WTC11 (cell line): ENCODE results near the gene PDIK1L. TPM values are rescaled to one million over a fixed set of nuclear protein-coding genes. Genes with fewer than 3 reads are reported as not detected.
A peak's percentile ranks its signal among the peaks of the same experiment; 100 is the strongest.

Experiments used
- ATAC-seq: fragments of 200-7000 bp; cut with Tn5 transposase; 2 replicates; pipeline ENCODE4 v1.10.0; 2021; ENCODE audit warnings: mild to moderate bottlenecking, moderate library complexity
- CTCF ChIA-PET: fragments of 300-600 bp; sonication (Branson Sonifier 250); formaldehyde crosslinking; loops from one replicate; lab custom pipeline; 2021; ENCODE audit warnings: antibody characterized with exemption; lab: Charles Lee
- POLR2A ChIA-PET: fragments of 350-600 bp; sonication (Branson Sonifier 250); formaldehyde crosslinking; loops from one replicate; lab custom pipeline; 2021; ENCODE audit warnings: antibody characterized with exemption; lab: Charles Lee
- DNase-seq: peaks from one replicate; pipeline ENCODE4 v3.0.0; 2021; ENCODE audit warnings: low spot score
- H3K27ac Mint-ChIP-seq: 2 replicates; pipeline ENCODE4 v1.8.0; 2021; ENCODE audit warnings: mixed read lengths
- H3K27me3 Mint-ChIP-seq: 2 replicates; pipeline ENCODE4 v1.8.0; 2021; ENCODE audit warnings: low read depth, mild to moderate bottlenecking, moderate library complexity, mixed read lengths
- H3K36me3 Mint-ChIP-seq: 2 replicates; pipeline ENCODE4 v1.8.0; 2021; ENCODE audit warnings: mixed read lengths
- H3K4me1 Mint-ChIP-seq: 2 replicates; pipeline ENCODE4 v1.8.0; 2022; ENCODE audit warnings: mixed read lengths
- H3K4me3 Mint-ChIP-seq: 2 replicates; pipeline ENCODE4 v1.8.0; 2021; ENCODE audit warnings: mild to moderate bottlenecking, moderate library complexity, mixed read lengths
- H3K9me3 Mint-ChIP-seq: 2 replicates; pipeline ENCODE4 v1.8.0; 2021; ENCODE audit warnings: mixed read lengths
- CDX4 ChIP-seq: fragments of 250-450 bp; sonication (Bioruptor Pico); IDR thresholded peaks from 2 replicates; pipeline ENCODE4 v1.9.0; 2021; ENCODE audit warnings: moderate library complexity, mild to moderate bottlenecking, inconsistent platforms, borderline replicate concordance
- CREB1 ChIP-seq: sonication (generic); formaldehyde crosslinking; IDR thresholded peaks from 2 replicates; pipeline ENCODE4 v1.8.0; 2023; ENCODE audit warnings: mild to moderate bottlenecking, missing genetic modification reagents
- ELF4 ChIP-seq: sonication (generic); formaldehyde crosslinking; IDR thresholded peaks from 2 replicates; pipeline ENCODE4 v1.8.1; 2022; ENCODE audit warnings: low read depth, mild to moderate bottlenecking, moderate library complexity, missing genetic modification reagents
- ESRRA ChIP-seq: sonication (generic); formaldehyde crosslinking; IDR thresholded peaks from 2 replicates; pipeline ENCODE4 v1.8.1; 2022; ENCODE audit warnings: mild to moderate bottlenecking, missing genetic modification reagents, borderline replicate concordance
- ETV6 ChIP-seq: sonication (generic); formaldehyde crosslinking; IDR thresholded peaks from 2 replicates; pipeline ENCODE4 v1.8.1; 2022; ENCODE audit warnings: mild to moderate bottlenecking, missing genetic modification reagents
- IRF2 ChIP-seq: sonication (generic); formaldehyde crosslinking; IDR thresholded peaks from 2 replicates; pipeline ENCODE4 v1.8.0; 2022; ENCODE audit warnings: low read depth, missing genetic modification reagents, borderline replicate concordance
- NR2C2 ChIP-seq: sonication (generic); formaldehyde crosslinking; IDR thresholded peaks from 2 replicates; pipeline ENCODE4 v1.8.0; 2022; ENCODE audit warnings: mild to moderate bottlenecking, missing genetic modification reagents
- PRDM15 ChIP-seq: sonication (generic); formaldehyde crosslinking; IDR thresholded peaks from 2 replicates; pipeline ENCODE4 v1.8.0; 2022; ENCODE audit warnings: missing genetic modification reagents
- PRRX2 ChIP-seq: fragments of 250-450 bp; sonication (Bioruptor Pico); IDR thresholded peaks from 2 replicates; pipeline ENCODE4 v1.8.0; 2021; ENCODE audit warnings: mild to moderate bottlenecking
- RORB ChIP-seq: fragments of 250-450 bp; sonication (Bioruptor Pico); IDR thresholded peaks from 2 replicates; pipeline ENCODE4 v1.9.0; 2021; ENCODE audit warnings: mild to moderate bottlenecking
- SP1 ChIP-seq: sonication (generic); formaldehyde crosslinking; conservative IDR thresholded peaks from 2 replicates; pipeline ENCODE4 v1.8.1; 2022; ENCODE audit warnings: missing genetic modification reagents
- USF2 ChIP-seq: sonication (generic); formaldehyde crosslinking; IDR thresholded peaks from 2 replicates; pipeline ENCODE4 v1.8.1; 2023; ENCODE audit warnings: mild to moderate bottlenecking, missing genetic modification reagents, moderate library complexity
- ZNF232 ChIP-seq: sonication (generic); formaldehyde crosslinking; IDR thresholded peaks from 2 replicates; pipeline ENCODE4 v1.8.0; 2022; ENCODE audit warnings: mild to moderate bottlenecking, missing genetic modification reagents
- ZNF263 ChIP-seq: sonication (generic); formaldehyde crosslinking; IDR thresholded peaks from 2 replicates; pipeline ENCODE4 v1.8.1; 2022; ENCODE audit warnings: low read depth, mild to moderate bottlenecking, moderate library complexity, missing genetic modification reagents
- ZNF317 ChIP-seq: sonication (generic); formaldehyde crosslinking; IDR thresholded peaks from 2 replicates; pipeline ENCODE4 v1.8.1; 2023; ENCODE audit warnings: low read depth, mild to moderate bottlenecking, moderate library complexity, missing genetic modification reagents, borderline replicate concordance
- ZNF396 ChIP-seq: fragments of 250-450 bp; sonication (Bioruptor Pico); IDR thresholded peaks from 2 replicates; pipeline ENCODE4 v1.8.0; 2021; ENCODE audit warnings: mild to moderate bottlenecking, moderate library complexity, borderline replicate concordance
- total RNA-seq: library from RNA; stranded (reverse); gene quantifications from 3 replicates; pipeline ENCODE4 v1.2.3, GENCODE V29; 2021
- TF ChIP-seq, protein P1 (sequence below): sonication (generic); formaldehyde crosslinking; IDR thresholded peaks from 2 replicates; pipeline ENCODE4 v1.8.0; 2023; ENCODE audit warnings: missing genetic modification reagents
- TF ChIP-seq, protein P2 (sequence below): sonication (generic); formaldehyde crosslinking; IDR thresholded peaks from 2 replicates; pipeline ENCODE4 v1.8.1; 2023; ENCODE audit warnings: mild to moderate bottlenecking, missing genetic modification reagents, borderline replicate concordance

Gene PDIK1L
- total RNA-seq, 1 experiment from 2014 or later = 5.5 TPM

GRCh38 chr1:26079178-26079563 is 32.5 kb upstream of the PDIK1L start:
- no peak overlapping the region for H3K27ac Mint-ChIP-seq
- ATAC-seq (peak; percentile 24; the same call in 1 of the 2 replicates), DNase-seq (no peak)
- TF ChIP-seq CDX4 (CRISPR knock-in tag) = no peak
- no peak for TF ChIP-seq ZNF263
- TF ChIP-seq IRF2 (CRISPR knock-in tag) = no peak
- TF ChIP-seq USF2 = no peak
- no peak for TF ChIP-seq ZNF232
- TF ChIP-seq ESRRA (CRISPR knock-in tag) = no peak
- TF ChIP-seq ELF4 (CRISPR knock-in tag) = no peak
- TF ChIP-seq RORB (CRISPR knock-in tag) = no peak
- no peak for TF ChIP-seq ZNF317 (CRISPR knock-in tag)
- no peak for TF ChIP-seq NR2C2 (CRISPR knock-in tag)
- no peak for TF ChIP-seq SP1 (CRISPR knock-in tag)
- no peak for TF ChIP-seq ZNF396 (CRISPR knock-in tag)
- no peak for TF ChIP-seq PRDM15 (CRISPR knock-in tag)
- no peak for TF ChIP-seq PRRX2 (CRISPR knock-in tag)
- TF ChIP-seq ETV6 (CRISPR knock-in tag) = no peak
- TF ChIP-seq, protein P1, sequence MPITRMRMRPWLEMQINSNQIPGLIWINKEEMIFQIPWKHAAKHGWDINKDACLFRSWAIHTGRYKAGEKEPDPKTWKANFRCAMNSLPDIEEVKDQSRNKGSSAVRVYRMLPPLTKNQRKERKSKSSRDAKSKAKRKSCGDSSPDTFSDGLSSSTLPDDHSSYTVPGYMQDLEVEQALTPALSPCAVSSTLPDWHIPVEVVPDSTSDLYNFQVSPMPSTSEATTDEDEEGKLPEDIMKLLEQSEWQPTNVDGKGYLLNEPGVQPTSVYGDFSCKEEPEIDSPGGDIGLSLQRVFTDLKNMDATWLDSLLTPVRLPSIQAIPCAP (CRISPR knock-in tag) = no peak
- TF ChIP-seq, protein P2, sequence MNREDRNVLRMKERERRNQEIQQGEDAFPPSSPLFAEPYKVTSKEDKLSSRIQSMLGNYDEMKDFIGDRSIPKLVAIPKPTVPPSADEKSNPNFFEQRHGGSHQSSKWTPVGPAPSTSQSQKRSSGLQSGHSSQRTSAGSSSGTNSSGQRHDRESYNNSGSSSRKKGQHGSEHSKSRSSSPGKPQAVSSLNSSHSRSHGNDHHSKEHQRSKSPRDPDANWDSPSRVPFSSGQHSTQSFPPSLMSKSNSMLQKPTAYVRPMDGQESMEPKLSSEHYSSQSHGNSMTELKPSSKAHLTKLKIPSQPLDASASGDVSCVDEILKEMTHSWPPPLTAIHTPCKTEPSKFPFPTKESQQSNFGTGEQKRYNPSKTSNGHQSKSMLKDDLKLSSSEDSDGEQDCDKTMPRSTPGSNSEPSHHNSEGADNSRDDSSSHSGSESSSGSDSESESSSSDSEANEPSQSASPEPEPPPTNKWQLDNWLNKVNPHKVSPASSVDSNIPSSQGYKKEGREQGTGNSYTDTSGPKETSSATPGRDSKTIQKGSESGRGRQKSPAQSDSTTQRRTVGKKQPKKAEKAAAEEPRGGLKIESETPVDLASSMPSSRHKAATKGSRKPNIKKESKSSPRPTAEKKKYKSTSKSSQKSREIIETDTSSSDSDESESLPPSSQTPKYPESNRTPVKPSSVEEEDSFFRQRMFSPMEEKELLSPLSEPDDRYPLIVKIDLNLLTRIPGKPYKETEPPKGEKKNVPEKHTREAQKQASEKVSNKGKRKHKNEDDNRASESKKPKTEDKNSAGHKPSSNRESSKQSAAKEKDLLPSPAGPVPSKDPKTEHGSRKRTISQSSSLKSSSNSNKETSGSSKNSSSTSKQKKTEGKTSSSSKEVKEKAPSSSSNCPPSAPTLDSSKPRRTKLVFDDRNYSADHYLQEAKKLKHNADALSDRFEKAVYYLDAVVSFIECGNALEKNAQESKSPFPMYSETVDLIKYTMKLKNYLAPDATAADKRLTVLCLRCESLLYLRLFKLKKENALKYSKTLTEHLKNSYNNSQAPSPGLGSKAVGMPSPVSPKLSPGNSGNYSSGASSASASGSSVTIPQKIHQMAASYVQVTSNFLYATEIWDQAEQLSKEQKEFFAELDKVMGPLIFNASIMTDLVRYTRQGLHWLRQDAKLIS (CRISPR knock-in tag) = no peak
- no peak for TF ChIP-seq CREB1 (CRISPR knock-in tag)
- H3K4me1 Mint-ChIP-seq = peaks cover 14% of the 10 kb centered on the region
- peaks cover 3% of the 10 kb centered on the region for H3K27me3 Mint-ChIP-seq
- ChIA-PET POLR2A (no interaction called here), CTCF (interaction anchor here (1.0 kb wide), 1 partner anchor 66 kb away, joined by 4 read pairs; no protein-coding TSS in a partner anchor)
- H3K4me3 Mint-ChIP-seq = no peak overlapping the region
- no peaks in the 10 kb centered on the region for H3K9me3 Mint-ChIP-seq
- no peaks in the 10 kb centered on the region for H3K36me3 Mint-ChIP-seq
